ENCODE data around the gene ELAVL2.

The ELAVL2 gene

GRCh38 chr9:23644326-23644725 lies 181.7 kb downstream of the ELAVL2 start:
- Mint-ChIP-seq H3K36me3 (ENCODE audit: low read depth) (peaks cover 10% of the 10 kb centered on the region), H3K4me3 (no peak overlapping the region), H3K9me3 (no peaks in the 10 kb centered on the region), H3K27me3 (ENCODE audit: low read depth, poor library complexity) (no peaks in the 10 kb centered on the region), H3K4me1 (peaks cover 14% of the 10 kb centered on the region), H3K27ac (no peak overlapping the region)
- DNase-seq: no peak
- TF ChIP-seq CTCF (IDR thresholded peaks at IDR 0.05): no peak

GRCh38 chr9:23643656-23644258 lies 182.3 kb downstream of the ELAVL2 start:
- no peak for DNase-seq
- H3K27ac Mint-ChIP-seq: no peak overlapping the region
- H3K9me3 Mint-ChIP-seq: no peaks in the 10 kb centered on the region
- peaks cover 14% of the 10 kb centered on the region for H3K4me1 Mint-ChIP-seq
- H3K27me3 Mint-ChIP-seq (ENCODE audit: low read depth, poor library complexity): no peaks in the 10 kb centered on the region
- peaks cover 9% of the 10 kb centered on the region for H3K36me3 Mint-ChIP-seq (ENCODE audit: low read depth)
- H3K4me3 Mint-ChIP-seq: no peak overlapping the region
- no peak for TF ChIP-seq CTCF (IDR thresholded peaks at IDR 0.05)

Measured in nephron progenitor cell (in vitro differentiated cells).